Neural cell (in vitro differentiated cells): ENCODE results near the gene UCP1. TPM values are rescaled to one million over a fixed set of nuclear protein-coding genes. Genes with fewer than 3 reads are reported as not detected.

Source experiments
- H2AFZ ChIP-seq: fragments of 200-600, 300-800 bp; sonication (generic), shearing (Covaris generic); 2 replicates; pipeline ENCODE4 v1.6.0; 2014; ENCODE audit warnings: low read depth, mild to moderate bottlenecking, antibody characterized with exemption, low read length, moderate library complexity
- H3F3A ChIP-seq: fragments of 200-600 bp; shearing (Covaris generic); 2 replicates; pipeline ENCODE4 v1.6.1; 2016; ENCODE audit warnings: mild to moderate bottlenecking, moderate library complexity, mixed read lengths, antibody characterized with exemption, low read length; ENCODE audit not compliant: insufficient read depth, poor library complexity, severe bottlenecking
- H3K27ac ChIP-seq: fragments of 200-600, 300-800 bp; sonication (generic), shearing (Covaris generic); 2 replicates; pipeline ENCODE4 v1.5.1; 2014; ENCODE audit warnings: mild to moderate bottlenecking, low read length, moderate library complexity
- H3K27me3 ChIP-seq: fragments of 300-800, 200-600 bp; sonication (generic), shearing (Covaris generic); 2 replicates; pipeline ENCODE4 v1.6.0; 2014; ENCODE audit warnings: mild to moderate bottlenecking, low read depth, low read length, moderate library complexity; ENCODE audit not compliant: insufficient read depth
- H3K36me3 ChIP-seq: fragments of 300-800, 200-600 bp; sonication (generic), shearing (Covaris generic); 2 replicates; pipeline ENCODE4 v1.5.1; 2014; ENCODE audit warnings: mild to moderate bottlenecking, antibody characterized with exemption, low read length, moderate library complexity; ENCODE audit not compliant: insufficient read depth
- H3K4me2 ChIP-seq: fragments of 300-800, 200-600 bp; sonication (generic), shearing (Covaris generic); 2 replicates; pipeline ENCODE4 v1.6.0; 2014; ENCODE audit warnings: mild to moderate bottlenecking, low read length
- H3K4me3 ChIP-seq: fragments of 300-800, 200-600 bp; sonication (generic), shearing (Covaris generic); 2 replicates; pipeline ENCODE4 v1.5.1; 2014; ENCODE audit warnings: mild to moderate bottlenecking, low read length, moderate library complexity
- H3K79me2 ChIP-seq: fragments of 200-600 bp; shearing (Covaris generic); replicated peaks from 2 replicates; pipeline ENCODE4 v1.6.0; 2014; ENCODE audit warnings: mild to moderate bottlenecking, low read length, moderate library complexity; ENCODE audit not compliant: insufficient read depth
- H3K9ac ChIP-seq: fragments of 300-800, 200-600 bp; sonication (generic), shearing (Covaris generic); 2 replicates; pipeline ENCODE4 v1.6.1; 2016; ENCODE audit warnings: mild to moderate bottlenecking, low read length, mixed read lengths
- H3K9me2 ChIP-seq: fragments of 200-600 bp; shearing (Covaris generic); 2 replicates; pipeline ENCODE4 v1.6.1; 2016; ENCODE audit warnings: mild to moderate bottlenecking, low read length, mixed read lengths; ENCODE audit not compliant: insufficient read depth
- H3K9me3 ChIP-seq: fragments of 200-600, 300-800 bp; sonication (generic), shearing (Covaris generic); 2 replicates; pipeline ENCODE4 v1.6.1; 2016; ENCODE audit warnings: mild to moderate bottlenecking, mixed run types, low read length, moderate library complexity, mixed read lengths
- H4K20me1 ChIP-seq: fragments of 200-600 bp; shearing (Covaris generic); 2 replicates; pipeline ENCODE4 v1.6.1; 2016; ENCODE audit warnings: mild to moderate bottlenecking, mixed run types; ENCODE audit not compliant: insufficient read depth
- EP300 ChIP-seq: fragments of 450-650 bp; conservative IDR thresholded peaks from 2 replicates; pipeline ENCODE4 v1.6.1; 2014; ENCODE audit warnings: antibody characterized with exemption, mild to moderate bottlenecking, moderate library complexity; ENCODE audit not compliant: poor library complexity, severe bottlenecking
- EZH2 ChIP-seq: fragments of 200-600, 300-800 bp; shearing (Covaris generic), sonication (generic); IDR thresholded peaks from 2 replicates; pipeline ENCODE4 v1.6.1; 2014; ENCODE audit warnings: antibody characterized with exemption, low read length, borderline replicate concordance, mild to moderate bottlenecking; ENCODE audit not compliant: insufficient read depth, poor library complexity, severe bottlenecking
- MXI1 ChIP-seq: fragments of 450-650 bp; conservative IDR thresholded peaks from 2 replicates; pipeline ENCODE4 v1.6.1; 2014; ENCODE audit warnings: antibody characterized with exemption, mild to moderate bottlenecking; ENCODE audit not compliant: poor library complexity, severe bottlenecking
- POLR2AphosphoS5 ChIP-seq: IDR thresholded peaks from 2 replicates; pipeline ENCODE4 v1.6.1; 2012
- RAD21 ChIP-seq: fragments of 450-650 bp; conservative IDR thresholded peaks from 2 replicates; pipeline ENCODE4 v1.6.1; 2014; ENCODE audit warnings: antibody characterized with exemption, mild to moderate bottlenecking, moderate library complexity
- SMC3 ChIP-seq: fragments of 450-650 bp; conservative IDR thresholded peaks from 2 replicates; pipeline ENCODE4 v1.6.1; 2014; ENCODE audit warnings: antibody characterized with exemption, mild to moderate bottlenecking, moderate library complexity; ENCODE audit not compliant: poor library complexity
- TAF1 ChIP-seq: IDR thresholded peaks from 2 replicates; pipeline ENCODE4 v1.6.1; 2012; ENCODE audit warnings: low read depth
- polyA plus RNA-seq: library from polyadenylated mRNA; depleted of rRNA; stranded (reverse); fragments of >200 nt; gene quantifications from 2 replicates; pipeline ENCODE4 v1.2.3, GENCODE V29; 2014
- TF ChIP-seq, protein P1 (sequence below): fragments of 450-650 bp; IDR thresholded peaks from 2 replicates; pipeline ENCODE4 v1.5.1; 2014; ENCODE audit warnings: antibody characterized with exemption, mild to moderate bottlenecking, moderate library complexity; ENCODE audit not compliant: poor library complexity, severe bottlenecking
- TF ChIP-seq, protein P2 (sequence below): IDR thresholded peaks from 2 replicates; pipeline ENCODE4 v1.6.1; 2012; ENCODE audit warnings: borderline replicate concordance

UCP1 gene
- polyA plus RNA-seq, 1 donor from 2014 or later: not detected

DNA sequence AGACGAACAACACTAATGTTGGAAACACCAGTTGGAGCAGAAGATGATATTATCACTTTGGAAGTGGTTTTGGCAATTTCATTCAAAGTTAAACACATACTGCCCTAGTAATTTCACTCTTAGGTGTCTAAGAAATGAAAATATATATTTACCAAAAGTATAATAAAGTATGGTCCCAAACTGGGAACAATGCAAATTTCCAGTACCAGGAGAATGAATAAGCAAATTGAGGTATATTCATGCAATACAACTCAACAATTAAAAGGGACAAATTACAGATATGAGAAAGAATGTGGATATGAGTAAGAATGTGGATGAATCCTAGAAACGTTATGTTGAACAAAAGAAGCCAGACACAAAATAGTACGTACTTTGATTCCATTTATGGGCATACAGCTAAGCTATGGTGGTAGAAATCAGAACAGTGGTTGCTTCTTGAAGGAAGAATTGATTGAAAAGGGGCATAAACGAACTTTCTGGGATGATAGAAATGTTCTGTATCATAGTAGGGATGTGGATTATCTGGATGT is 34.7 kb downstream of the UCP1 start:
- Histone ChIP-seq H3K27ac (no peak overlapping the region), H2AFZ (no peak overlapping the region), H3K9me3 (no peaks in the 10 kb centered on the region), H3K79me2 (no peaks in the 10 kb centered on the region), H3K4me2 (no peak overlapping the region), H3K27me3 (no peaks in the 10 kb centered on the region), H4K20me1 (no peaks in the 10 kb centered on the region), H3K9ac (no peak overlapping the region), H3F3A (no peaks in the 10 kb centered on the region), H3K9me2 (no peaks in the 10 kb centered on the region), H3K36me3 (peaks cover 13% of the 10 kb centered on the region), H3K4me3 (no peak overlapping the region)
- TF ChIP-seq EP300: no peak

DNA sequence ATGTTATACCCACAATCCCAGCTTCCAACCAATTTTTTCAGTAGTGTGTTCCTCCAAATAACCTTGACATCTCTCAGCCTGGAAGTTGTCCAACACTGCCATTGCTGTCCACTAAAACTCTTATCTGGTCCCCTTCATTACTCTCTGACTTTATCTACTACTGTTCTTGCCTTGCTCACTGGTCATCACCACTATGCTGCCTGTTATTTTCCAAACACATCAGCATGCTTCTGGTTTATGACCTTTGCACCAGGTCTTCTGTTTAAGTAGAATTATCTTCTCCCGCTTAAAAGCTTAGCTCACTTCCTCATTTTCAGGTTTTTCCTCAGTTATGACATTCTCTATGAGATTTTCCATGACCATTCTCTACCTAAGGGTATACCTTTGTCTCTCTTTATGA is 39.3 kb downstream of the UCP1 start:
- H4K20me1 ChIP-seq: no peaks in the 10 kb centered on the region
- H3K27ac ChIP-seq: no peak overlapping the region
- H3F3A ChIP-seq: no peaks in the 10 kb centered on the region

More for the DNA sequence above, 39.3 kb downstream of the UCP1 start:
- no peak overlapping the region for H3K4me3 ChIP-seq
- H2AFZ ChIP-seq: no peak overlapping the region
- TF ChIP-seq, protein P1, sequence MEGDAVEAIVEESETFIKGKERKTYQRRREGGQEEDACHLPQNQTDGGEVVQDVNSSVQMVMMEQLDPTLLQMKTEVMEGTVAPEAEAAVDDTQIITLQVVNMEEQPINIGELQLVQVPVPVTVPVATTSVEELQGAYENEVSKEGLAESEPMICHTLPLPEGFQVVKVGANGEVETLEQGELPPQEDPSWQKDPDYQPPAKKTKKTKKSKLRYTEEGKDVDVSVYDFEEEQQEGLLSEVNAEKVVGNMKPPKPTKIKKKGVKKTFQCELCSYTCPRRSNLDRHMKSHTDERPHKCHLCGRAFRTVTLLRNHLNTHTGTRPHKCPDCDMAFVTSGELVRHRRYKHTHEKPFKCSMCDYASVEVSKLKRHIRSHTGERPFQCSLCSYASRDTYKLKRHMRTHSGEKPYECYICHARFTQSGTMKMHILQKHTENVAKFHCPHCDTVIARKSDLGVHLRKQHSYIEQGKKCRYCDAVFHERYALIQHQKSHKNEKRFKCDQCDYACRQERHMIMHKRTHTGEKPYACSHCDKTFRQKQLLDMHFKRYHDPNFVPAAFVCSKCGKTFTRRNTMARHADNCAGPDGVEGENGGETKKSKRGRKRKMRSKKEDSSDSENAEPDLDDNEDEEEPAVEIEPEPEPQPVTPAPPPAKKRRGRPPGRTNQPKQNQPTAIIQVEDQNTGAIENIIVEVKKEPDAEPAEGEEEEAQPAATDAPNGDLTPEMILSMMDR: no peak
- no peak for TF ChIP-seq SMC3
- TF ChIP-seq EZH2: no peak
- TF ChIP-seq, protein P2, sequence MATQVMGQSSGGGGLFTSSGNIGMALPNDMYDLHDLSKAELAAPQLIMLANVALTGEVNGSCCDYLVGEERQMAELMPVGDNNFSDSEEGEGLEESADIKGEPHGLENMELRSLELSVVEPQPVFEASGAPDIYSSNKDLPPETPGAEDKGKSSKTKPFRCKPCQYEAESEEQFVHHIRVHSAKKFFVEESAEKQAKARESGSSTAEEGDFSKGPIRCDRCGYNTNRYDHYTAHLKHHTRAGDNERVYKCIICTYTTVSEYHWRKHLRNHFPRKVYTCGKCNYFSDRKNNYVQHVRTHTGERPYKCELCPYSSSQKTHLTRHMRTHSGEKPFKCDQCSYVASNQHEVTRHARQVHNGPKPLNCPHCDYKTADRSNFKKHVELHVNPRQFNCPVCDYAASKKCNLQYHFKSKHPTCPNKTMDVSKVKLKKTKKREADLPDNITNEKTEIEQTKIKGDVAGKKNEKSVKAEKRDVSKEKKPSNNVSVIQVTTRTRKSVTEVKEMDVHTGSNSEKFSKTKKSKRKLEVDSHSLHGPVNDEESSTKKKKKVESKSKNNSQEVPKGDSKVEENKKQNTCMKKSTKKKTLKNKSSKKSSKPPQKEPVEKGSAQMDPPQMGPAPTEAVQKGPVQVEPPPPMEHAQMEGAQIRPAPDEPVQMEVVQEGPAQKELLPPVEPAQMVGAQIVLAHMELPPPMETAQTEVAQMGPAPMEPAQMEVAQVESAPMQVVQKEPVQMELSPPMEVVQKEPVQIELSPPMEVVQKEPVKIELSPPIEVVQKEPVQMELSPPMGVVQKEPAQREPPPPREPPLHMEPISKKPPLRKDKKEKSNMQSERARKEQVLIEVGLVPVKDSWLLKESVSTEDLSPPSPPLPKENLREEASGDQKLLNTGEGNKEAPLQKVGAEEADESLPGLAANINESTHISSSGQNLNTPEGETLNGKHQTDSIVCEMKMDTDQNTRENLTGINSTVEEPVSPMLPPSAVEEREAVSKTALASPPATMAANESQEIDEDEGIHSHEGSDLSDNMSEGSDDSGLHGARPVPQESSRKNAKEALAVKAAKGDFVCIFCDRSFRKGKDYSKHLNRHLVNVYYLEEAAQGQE: no peak
- TF ChIP-seq MXI1: no peak
- TF ChIP-seq POLR2AphosphoS5: no peak
- no peak for TF ChIP-seq RAD21
- no peak for TF ChIP-seq EP300
- TF ChIP-seq TAF1: no peak
- peaks cover 12% of the 10 kb centered on the region for H3K79me2 ChIP-seq
- H3K27me3 ChIP-seq: no peaks in the 10 kb centered on the region
- H3K4me2 ChIP-seq: no peak overlapping the region
- no peak overlapping the region for H3K9ac ChIP-seq
- no peaks in the 10 kb centered on the region for H3K9me3 ChIP-seq
- peaks cover 4% of the 10 kb centered on the region for H3K36me3 ChIP-seq
- no peaks in the 10 kb centered on the region for H3K9me2 ChIP-seq
